GM19468 (cell line): ENCODE data around the gene RPRD2.
"Not testable (repeated sequence)": the region's sequence is repeated elsewhere in the genome, so short reads cannot be mapped to it uniquely, and the experiment has no call there.

ENCODE experiments used
- ATAC-seq: cut with Tn5 transposase; IDR thresholded peaks from one replicate; pipeline ENCODE4 v1.9.1; 2021; ENCODE audit warnings: mild to moderate bottlenecking, moderate library complexity, moderate number of reproducible peaks; ENCODE audit not compliant: unreplicated experiment; ENCODE audit errors: extremely low read depth

The RPRD2 gene

DNA sequence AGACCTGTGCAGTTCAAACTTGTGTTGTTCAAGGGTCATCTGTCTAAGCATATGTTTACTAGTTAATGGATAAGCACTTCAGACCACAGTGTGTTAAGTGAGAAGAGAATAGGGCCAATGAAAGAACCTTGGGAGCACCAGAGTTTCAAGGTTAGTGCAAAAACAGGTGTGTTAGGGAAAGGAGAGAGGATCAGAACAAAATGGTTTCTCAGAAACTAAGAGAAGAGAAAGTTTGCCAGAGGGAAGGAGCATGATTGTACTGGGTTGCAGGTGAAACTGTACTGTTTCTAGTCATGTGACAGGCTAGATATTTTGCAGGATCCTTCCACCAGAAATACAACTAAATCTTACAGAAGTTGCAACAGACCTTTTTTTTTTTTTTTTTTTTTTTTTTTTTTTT lies 23.3 kb downstream of the RPRD2 start:
- no peak for ATAC-seq

DNA sequence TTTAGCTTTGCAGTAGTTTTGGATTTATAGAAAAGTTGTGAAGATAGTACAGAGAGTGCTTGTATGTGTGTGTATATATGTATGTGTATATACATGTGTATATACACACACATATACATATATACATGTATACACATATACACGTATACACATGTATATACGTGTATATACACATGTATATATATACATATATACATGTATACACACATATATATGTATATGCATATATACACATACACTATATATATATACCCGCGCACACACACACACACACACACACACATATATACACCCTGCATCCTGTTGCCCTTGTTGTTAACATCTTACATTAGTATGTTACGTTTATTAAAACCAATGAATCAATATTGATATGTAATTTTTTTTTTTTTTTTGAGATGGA lies 24.3 kb downstream of the RPRD2 start:
- no peak for ATAC-seq

GRCh38 chr1:150389650-150390049 lies 25.7 kb downstream of the RPRD2 start:
- ATAC-seq, result no peak

GRCh38 chr1:150392627-150393026 lies 28.7 kb downstream of the RPRD2 start:
- ATAC-seq, result no peak

DNA sequence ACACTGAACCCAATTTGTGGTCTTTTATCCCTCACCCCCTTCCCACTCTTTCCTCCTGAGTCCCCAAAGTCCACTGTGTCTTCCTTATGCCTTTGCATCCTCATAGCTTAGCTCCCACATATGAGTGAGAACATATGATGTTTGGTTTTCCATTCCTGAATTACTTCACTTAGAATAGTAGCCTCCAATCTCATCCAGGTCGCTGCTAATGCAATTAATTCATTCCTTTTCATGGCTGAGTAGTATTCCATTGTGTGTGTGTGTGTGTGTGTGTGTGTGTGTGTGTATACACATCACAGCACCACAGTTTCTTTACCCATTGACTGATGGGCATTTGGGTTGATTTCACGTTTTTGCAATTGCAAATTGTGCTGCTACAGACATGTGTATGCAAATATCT lies 31.2 kb downstream of the RPRD2 start:
- not testable (repeated sequence) for ATAC-seq

DNA sequence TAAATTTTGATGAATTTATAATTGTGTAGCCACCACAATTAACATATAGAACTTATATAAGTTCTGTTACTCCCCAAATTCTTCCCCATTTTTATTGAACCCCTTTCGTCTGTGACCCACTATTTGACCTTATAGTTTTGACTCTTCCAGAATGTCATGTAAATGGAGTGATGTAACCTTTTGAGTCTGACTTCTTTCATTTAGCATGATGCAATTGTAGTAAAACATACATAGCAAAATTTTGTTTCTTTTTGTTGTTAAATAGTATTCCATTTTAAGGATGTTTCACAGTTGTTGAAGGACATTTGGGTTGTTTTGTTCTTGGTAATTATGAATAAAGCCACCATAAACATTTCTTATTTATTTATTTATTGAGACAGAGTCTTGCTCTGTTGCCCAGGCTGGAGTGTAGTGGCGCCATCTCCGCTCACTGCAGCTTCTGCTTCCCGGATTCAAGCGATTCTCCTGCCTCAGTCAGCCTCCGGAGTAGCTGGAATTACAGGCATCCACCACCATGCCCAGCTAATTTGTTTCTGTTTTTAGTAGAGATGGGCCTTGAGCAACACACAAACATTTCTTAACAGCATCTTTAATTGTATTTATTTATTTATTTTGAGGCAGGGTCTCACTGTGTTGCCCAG lies 33.6 kb downstream of the RPRD2 start:
- ATAC-seq, result no peak

DNA sequence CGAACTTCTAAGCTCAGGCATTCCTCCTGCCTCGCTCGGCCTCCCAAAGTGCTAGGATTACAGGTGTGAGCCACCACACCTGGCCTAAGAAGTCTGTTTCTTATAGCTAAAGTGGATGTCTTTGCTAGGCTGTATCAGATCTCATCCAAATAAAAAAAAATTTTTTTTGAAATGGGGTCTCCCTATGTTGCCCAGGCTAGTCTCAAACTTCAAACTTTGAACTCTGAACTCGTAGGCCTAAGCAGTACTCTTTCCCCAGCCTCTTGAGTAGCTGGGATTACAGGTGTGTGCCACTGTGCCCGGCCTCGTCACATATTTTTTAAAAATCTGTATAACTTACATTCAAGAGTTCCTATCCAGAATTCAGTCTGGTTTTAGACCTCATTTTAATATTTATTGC lies 40.5 kb downstream of the RPRD2 start:
- no peak for ATAC-seq

GRCh38 chr1:150405660-150406059 lies 41.7 kb downstream of the RPRD2 start:
- no peak for ATAC-seq

GRCh38 chr1:150406483-150406882 lies 42.5 kb downstream of the RPRD2 start:
- no peak for ATAC-seq

DNA sequence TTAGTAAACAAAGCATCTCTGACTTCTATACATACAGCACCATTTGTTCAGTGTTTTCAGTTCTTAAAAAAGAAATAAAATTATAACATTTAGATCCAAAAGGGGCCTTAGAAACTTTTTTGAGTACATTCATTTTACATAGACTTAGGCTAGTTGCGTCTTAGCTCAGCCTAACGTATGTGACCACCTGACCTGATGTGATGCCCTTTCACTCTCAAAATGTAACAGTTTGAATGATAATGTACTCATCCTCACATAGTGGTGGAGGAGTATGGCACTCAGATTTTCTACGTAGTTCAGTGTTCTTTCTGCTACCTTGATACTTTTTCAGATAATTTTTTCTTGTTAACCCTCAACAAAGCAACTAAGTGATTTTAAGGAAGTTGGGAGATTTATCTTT lies 43.4 kb downstream of the RPRD2 start:
- ATAC-seq, result no peak

DNA sequence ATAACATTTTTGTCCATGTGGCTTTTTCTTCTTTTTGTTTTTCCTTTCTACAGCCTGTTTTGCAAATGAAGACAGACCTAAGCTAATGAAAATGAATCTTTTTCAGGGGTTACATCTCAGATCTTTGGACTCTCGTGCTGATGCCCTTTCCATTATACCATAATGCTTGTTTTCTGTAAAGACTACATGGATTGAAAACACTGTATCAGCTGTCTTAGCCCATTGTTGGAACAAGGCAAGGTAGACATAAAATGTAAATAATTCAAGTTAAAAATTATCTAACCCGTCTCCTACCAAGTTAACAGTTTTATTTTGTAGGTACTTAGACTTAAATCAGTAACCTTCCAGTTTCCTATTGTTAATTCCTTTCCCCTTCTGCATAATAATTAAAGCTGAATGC lies 44.9 kb downstream of the RPRD2 start:
- no peak for ATAC-seq

DNA sequence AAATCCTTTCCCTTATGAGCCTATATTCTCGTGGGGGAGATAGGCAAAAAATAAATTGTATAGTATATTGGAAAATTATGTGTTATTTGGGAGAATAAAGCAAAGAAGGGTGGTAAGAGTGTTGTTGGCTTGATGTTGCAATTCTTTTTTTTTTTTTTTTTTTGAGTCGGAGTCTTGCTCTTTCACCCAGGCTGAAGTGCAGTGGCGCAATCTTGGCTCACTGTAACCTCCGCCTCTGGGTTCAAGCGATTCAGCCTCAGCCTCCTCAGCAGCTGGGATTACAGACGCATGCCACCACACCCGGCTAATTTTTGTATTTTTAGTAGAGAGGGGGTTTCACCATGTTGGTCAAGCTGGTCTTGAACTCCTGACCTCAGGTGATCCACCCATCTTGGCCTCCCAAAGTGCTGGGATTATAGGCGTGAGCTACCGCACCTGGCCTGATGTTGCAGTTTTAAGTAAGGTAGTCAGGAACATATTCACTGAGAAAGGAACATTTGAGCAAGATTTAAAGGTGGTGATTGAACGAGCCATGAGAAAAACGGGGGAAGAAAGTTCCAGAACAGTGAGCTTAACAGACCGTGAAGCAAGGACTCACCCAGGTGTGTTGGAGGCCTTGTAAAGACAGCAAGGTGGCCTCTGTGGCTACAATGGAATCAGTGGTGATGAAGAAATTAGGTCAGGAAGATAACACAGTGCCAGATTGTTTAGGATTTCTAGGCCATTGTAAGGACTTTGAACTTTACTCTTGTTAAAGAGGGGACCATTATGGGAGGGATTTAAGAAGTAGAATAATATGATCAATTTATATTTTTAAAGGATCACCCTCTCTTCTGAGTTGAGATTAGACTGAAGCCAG lies 45.8 kb downstream of the RPRD2 start:
- no peak for ATAC-seq

DNA sequence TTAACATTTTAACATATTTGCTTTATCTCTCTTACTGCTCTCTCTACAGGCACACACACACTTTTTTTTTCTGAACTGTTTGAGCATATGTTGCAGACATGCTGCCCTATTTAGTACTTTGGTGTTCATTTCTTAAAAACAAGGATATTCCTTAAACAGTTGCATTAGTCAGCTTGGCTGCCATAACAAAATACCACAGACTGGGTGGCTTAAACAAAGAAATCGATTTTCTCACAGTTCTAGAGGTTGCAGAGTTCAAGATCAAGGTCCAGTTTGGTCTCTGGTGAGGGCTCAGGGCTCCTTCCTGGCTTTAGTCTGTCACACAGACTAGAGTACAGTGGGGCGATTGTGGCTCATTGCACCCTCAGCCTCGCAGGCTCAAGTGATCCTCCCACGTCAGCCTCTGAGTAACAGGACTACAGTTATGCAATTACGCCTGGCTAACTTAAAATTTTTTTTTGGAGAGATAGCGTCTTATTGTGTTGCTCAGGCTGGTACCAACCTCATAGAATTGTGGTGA lies 46.7 kb downstream of the RPRD2 start:
- ATAC-seq, result no peak

GRCh38 chr1:150414592-150414991 lies 50.6 kb downstream of the RPRD2 start:
- ATAC-seq, result no peak

GRCh38 chr1:150415800-150416199 lies 51.9 kb downstream of the RPRD2 start:
- no peak for ATAC-seq

DNA sequence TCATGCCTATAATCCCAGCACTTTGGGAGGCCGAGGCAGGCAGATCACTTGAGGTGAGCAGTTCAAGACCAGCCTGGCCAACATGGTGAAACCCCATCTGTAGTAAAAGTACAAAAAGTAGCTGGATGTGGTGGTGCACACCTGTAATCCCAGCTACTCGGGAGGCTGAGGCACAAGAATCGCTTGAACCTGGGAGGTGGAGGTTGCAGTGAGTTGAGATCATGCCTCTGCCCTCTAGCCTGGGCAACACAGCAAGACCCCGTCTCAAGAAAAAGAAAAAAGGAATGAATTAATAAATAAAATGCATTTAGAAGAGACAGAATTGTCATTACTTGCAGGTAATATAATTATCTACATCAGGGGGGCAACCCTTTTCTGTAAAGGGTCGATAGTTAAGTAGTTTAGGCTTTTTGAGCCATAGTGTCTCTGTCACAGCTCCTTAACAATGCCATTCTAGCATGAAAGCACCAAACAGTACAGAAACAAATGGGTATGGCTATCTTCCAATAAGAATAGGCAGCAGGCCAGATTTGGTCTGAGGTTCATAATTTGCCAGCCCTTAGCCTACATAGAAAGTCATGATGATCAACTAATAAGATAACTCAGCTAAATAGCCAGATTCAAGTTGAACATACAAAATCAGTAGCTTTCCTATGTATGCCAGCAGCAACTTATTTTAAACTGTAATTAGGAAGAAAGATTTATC lies 56.8 kb downstream of the RPRD2 start:
- ATAC-seq, result no peak

DNA sequence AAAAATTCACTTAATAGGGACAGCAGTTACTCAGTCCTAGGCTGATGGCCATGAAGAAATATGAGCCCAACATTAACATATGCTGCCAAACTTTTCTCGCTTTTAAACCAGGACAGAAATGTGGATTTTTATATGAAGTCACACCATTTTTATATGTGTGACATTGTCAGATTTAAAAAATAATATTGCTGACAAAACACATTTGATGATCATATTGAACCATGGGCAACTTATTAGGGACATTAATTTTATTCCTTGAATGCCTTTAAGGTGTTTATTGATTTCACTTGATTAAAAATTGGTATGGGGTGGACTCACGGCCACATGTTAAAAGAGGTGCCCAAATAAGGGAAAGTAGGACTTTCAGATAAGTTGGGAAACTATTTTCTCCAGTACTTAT lies 58.6 kb downstream of the RPRD2 start:
- ATAC-seq, result no peak

DNA sequence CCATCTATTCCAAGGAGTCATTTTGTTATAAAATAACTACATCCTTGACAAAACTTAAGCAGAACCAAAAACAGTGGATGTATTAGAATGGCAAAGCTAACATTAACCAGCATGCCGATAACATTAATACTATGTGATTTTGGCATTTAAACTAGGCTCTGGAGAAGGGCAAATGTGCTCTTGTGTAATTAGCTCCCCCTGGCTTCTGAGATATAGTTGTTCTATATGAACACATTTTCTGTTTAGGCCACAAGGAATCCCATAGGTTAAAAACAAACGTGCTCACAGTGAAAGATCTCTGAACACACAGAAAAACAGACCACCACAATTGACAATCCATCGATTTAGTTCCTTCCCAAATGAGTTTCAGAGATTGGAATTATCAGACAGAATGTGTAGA lies 65.9 kb downstream of the RPRD2 start:
- no peak for ATAC-seq

GRCh38 chr1:150441121-150441520 lies 77.2 kb downstream of the RPRD2 start:
- no peak for ATAC-seq

DNA sequence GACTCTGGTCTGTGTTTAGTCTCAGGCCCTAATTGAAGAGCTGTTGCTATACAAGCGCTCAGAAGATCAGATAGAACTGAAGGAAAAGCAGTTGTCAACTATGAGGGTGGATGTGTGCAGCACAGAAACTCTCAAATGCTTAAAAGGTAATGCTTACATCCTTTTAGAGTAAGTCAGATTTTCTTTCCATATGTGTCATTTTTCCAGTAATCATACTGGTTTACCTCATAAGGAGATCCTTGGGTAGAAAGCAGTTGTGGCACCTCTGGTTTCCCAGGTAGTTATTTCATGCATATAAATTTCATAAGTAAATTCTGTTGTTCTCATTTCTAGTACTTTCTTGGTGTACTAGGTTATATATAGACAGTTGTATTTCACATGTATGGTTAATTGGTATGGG lies 80.3 kb downstream of the RPRD2 start:
- ATAC-seq, result no peak

- no peak for ATAC-seq
Observed at GRCh38 chr1:150456146-150456647, 92.2 kb downstream of the RPRD2 start.
